ENCODE measurements around the gene CNTNAP2.

The CNTNAP2 gene

GRCh38 chr7:146702898-146703297, 586.3 kb downstream of the CNTNAP2 start:
- Histone ChIP-seq H3K4me2 (ENCODE audit: low read depth, low read length, poor library complexity, severe bottlenecking) (no peak overlapping the region), H3K27ac (ENCODE audit: low read depth, low read length) (no peak overlapping the region), H3K9me3 (ENCODE audit: insufficient read depth, low read length) (no peaks in the 10 kb centered on the region), H3K27me3 (ENCODE audit: low read length) (no peaks in the 10 kb centered on the region), H3K79me2 (ENCODE audit: insufficient read depth, low read length) (no peaks in the 10 kb centered on the region), H4K20me1 (ENCODE audit: low read depth, low read length) (no peaks in the 10 kb centered on the region), H3K9me2 (replicated peaks; ENCODE audit: insufficient read depth, low read length) (no peaks in the 10 kb centered on the region), H3K9ac (ENCODE audit: low read length) (no peak overlapping the region), H3K36me3 (ENCODE audit: low read length) (no peaks in the 10 kb centered on the region), H2AFZ (ENCODE audit: low read depth, low read length, severe bottlenecking) (no peak overlapping the region), H3F3A (ENCODE audit: insufficient read depth) (no peaks in the 10 kb centered on the region), H3K4me3 (ENCODE audit: insufficient read depth, low read length, poor library complexity, severe bottlenecking) (no peak overlapping the region)
- TF ChIP-seq CTCF (IDR thresholded peaks at IDR 0.05; ENCODE audit: insufficient read depth, low read length, poor library complexity, severe bottlenecking) = no peak

GRCh38 chr7:146709451-146710027, 592.9 kb downstream of the CNTNAP2 start:
- no peak for TF ChIP-seq EZH2phosphoT487 (conservative IDR thresholded peaks at IDR 0.05; ENCODE audit: low read length)
- no peak for TF ChIP-seq CTCF (IDR thresholded peaks at IDR 0.05; ENCODE audit: insufficient read depth, low read length, poor library complexity, severe bottlenecking)
- Histone ChIP-seq H3K4me2 (ENCODE audit: low read depth, low read length, poor library complexity, severe bottlenecking) (no peak overlapping the region), H4K20me1 (ENCODE audit: low read depth, low read length) (no peaks in the 10 kb centered on the region), H3F3A (ENCODE audit: insufficient read depth) (no peaks in the 10 kb centered on the region), H3K4me3 (ENCODE audit: insufficient read depth, low read length, poor library complexity, severe bottlenecking) (no peak overlapping the region), H3K27me3 (ENCODE audit: low read length) (no peaks in the 10 kb centered on the region), H3K79me2 (ENCODE audit: insufficient read depth, low read length) (no peaks in the 10 kb centered on the region), H3K9ac (ENCODE audit: low read length) (no peak overlapping the region), H3K9me3 (ENCODE audit: insufficient read depth, low read length) (no peaks in the 10 kb centered on the region), H3K36me3 (ENCODE audit: low read length) (no peaks in the 10 kb centered on the region), H2AFZ (ENCODE audit: low read depth, low read length, severe bottlenecking) (no peak overlapping the region), H3K9me2 (replicated peaks; ENCODE audit: insufficient read depth, low read length) (no peaks in the 10 kb centered on the region), H3K27ac (ENCODE audit: low read depth, low read length) (no peak overlapping the region)

GRCh38 chr7:146713205-146713604, 596.6 kb downstream of the CNTNAP2 start:
- no peaks in the 10 kb centered on the region for H4K20me1 ChIP-seq (ENCODE audit: low read depth, low read length)
- H2AFZ ChIP-seq (ENCODE audit: low read depth, low read length, severe bottlenecking) = no peak overlapping the region
- no peaks in the 10 kb centered on the region for H3K79me2 ChIP-seq (ENCODE audit: insufficient read depth, low read length)
- no peak for TF ChIP-seq CTCF (IDR thresholded peaks at IDR 0.05; ENCODE audit: insufficient read depth, low read length, poor library complexity, severe bottlenecking)
- no peak for TF ChIP-seq EZH2phosphoT487 (conservative IDR thresholded peaks at IDR 0.05; ENCODE audit: low read length)
- no peak overlapping the region for H3K4me2 ChIP-seq (ENCODE audit: low read depth, low read length, poor library complexity, severe bottlenecking)
- no peaks in the 10 kb centered on the region for H3F3A ChIP-seq (ENCODE audit: insufficient read depth)
- no peaks in the 10 kb centered on the region for H3K27me3 ChIP-seq (ENCODE audit: low read length)
- H3K9ac ChIP-seq (ENCODE audit: low read length) = no peak overlapping the region
- H3K27ac ChIP-seq (ENCODE audit: low read depth, low read length) = no peak overlapping the region
- H3K9me2 ChIP-seq (replicated peaks; ENCODE audit: insufficient read depth, low read length) = no peaks in the 10 kb centered on the region
- no peaks in the 10 kb centered on the region for H3K36me3 ChIP-seq (ENCODE audit: low read length)
- no peaks in the 10 kb centered on the region for H3K9me3 ChIP-seq (ENCODE audit: insufficient read depth, low read length)
- H3K4me3 ChIP-seq (ENCODE audit: insufficient read depth, low read length, poor library complexity, severe bottlenecking) = no peak overlapping the region
